GM19438 (cell line): ENCODE measurements around the gene BUB3.

Experiments used
- ATAC-seq: cut with Tn5 transposase; IDR thresholded peaks from one replicate; pipeline ENCODE4 v1.9.1; 2021; ENCODE audit warnings: low read depth; ENCODE audit not compliant: unreplicated experiment

Gene BUB3

GRCh38 chr10:123154092-123154710 is at the start of gene BUB3:
BUB3 (plus strand) TSS chr10:123154402; CDS start chr10:123154918, 516 bp downstream.
- ATAC-seq, result peak; percentile 88

DNA sequence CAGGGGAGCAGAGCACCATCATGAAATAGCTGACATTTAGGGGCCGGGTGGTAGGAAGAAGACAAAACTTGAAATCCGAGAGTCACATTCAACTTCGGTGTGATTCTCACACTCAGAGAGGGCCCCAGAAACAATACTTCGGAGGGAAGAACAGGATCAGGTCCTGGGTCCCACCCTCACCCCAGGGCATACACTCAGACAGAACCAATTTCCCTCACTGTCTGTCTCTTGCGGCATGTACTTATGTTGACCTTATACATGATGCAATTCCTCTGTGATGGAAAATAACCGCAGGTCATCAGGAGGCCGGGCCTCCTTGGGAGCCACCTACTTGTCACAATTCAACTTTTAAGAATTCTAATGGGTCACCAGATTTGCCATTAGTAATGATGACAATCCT is 44.7 kb upstream of the BUB3 start:
- ATAC-seq, result no peak

DNA sequence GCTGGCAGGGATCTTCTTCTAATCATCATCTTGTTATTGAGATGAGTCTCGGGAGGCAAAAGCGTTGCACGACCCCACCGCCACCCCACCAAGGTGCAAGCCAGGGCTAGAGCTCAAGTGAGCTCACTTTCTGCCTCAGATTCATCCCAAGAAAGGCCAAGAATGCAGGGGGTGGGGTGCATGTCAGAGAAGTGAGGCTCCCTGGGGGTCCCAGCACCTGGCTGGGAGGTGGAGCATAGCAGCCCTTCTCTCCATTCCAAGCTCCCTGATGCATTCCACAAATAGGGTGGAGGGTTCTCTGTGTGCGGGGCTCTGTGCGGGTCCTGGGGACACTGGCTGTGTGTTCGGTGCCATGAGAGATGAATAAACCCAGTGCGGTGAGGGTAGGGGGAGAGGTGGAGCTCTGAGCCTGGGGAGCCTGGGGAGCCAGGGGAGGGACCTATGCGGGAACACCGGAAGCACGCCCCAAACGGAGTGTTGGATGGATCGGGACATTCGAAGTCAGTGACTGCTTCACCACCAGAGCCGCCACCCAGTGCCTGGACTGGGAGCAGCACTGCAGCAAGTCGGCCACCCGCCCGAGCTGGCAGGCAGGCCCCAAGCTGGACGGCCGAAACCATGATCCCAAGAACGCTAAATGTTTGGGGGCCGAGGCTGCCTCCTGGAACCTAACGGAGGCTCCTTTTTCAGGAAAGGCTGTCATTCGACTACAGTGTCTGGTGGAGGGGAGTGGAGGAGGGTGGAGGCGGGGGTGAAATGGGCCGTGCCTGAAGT is 36.4 kb upstream of the BUB3 start:
- no peak for ATAC-seq

- ATAC-seq, result no peak
Measured at GRCh38 chr10:123119081-123119480, 35.1 kb upstream of the BUB3 start.

- no peak for ATAC-seq
Measured at GRCh38 chr10:123126246-123126645, 28.0 kb upstream of the BUB3 start.

GRCh38 chr10:123129618-123130271 is 24.5 kb upstream of the BUB3 start:
- ATAC-seq, result no peak

DNA sequence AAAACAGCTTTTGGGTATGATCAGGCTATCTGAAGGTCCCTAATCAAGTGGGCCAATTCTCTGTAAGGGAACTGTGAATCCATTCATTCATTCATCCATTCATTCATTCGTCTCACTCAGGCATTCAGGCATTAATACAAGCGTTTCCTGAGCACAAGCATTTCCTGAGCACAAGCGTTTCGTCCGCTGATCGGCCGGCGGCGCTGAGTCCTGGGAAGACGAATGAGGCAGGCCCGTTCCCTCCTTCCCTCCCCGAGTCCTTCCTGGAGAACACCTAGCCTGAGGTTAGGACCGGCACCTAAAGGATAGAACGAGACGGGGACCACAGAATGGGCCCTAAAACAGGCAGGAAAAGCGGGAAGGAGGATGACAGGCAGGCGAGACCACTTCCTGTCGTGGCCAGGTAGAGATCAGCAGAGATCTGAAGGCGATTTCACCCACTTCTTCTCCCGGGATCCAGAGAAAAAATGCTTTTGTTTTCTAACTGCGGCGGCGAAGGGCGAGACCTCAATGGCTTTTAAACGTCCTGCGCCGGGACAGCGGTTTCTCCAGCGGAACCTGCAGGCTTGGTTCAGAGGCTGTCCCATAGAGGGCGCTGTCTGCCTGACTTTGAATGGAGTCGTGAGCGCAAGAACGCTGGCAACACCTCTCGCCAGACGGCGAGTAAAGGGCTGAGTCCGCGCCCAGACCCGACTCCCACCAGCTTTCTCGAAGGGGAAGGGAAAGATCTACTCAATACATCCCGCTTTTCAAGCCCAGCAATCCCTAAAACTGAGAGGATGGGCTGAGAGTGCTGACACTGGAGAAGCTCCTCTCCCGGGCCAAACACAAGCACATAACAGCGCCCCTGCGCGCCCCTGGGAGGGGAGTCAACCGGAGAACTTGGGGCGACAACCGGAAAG is 21.4 kb upstream of the BUB3 start:
- ATAC-seq, result peak; percentile 62

- no peak for ATAC-seq
Measured at GRCh38 chr10:123133541-123134342, 20.5 kb upstream of the BUB3 start.

DNA sequence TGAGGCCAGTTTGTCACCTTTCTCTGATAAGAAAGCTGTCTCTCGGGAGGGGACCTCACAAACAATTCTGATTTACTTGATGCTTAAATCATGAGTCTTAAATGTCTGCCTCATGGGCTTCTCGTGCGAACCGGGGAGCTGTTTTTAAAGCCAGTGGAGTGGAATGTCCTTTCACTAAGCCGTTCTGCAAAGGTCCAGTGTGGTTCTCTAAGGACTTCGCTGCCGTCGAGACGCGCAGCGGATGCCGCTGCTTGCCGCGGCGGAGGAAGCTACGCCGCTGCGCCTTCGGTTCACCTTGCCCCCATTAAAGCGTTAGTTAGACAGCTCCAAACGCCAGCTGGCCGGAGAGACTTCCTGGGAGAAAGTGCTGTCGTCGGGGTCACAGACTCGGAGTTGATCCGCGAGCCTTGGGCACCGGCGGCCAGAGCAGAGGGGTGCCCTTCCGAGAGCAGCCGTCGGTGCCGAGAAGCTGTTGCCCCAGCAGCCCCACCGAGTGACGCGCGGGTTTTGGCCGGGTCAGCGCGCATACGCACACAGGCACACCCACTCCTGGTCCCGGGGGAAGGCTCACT is 19.8 kb upstream of the BUB3 start:
- no peak for ATAC-seq

DNA sequence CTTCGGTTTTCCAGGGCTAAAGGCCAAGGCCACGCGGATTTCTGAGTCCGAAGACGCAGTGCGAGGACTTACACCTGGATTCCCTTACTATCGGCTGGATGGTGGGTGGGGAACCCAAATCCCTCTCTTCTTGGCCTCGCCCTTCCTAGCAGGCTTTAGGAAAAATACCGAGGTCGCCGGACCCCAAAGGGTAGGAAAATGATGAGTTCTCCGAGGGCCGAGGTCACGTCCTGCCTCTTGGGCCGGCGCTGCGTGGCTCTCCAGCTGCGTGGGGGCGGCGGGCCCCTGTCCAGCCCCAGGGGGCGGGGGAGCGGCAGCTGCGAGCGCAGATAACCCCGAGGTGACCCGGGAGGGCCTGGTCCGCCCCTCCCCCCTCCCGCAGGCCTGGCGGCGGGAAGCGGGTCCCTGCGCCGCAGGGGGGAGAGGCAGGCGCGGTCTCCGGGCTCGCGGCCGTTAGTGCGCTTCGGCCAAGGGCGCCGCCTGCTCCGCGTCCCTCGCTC is 19.2 kb upstream of the BUB3 start:
- ATAC-seq, result no peak

- ATAC-seq, result peak; percentile 41
Measured at GRCh38 chr10:123135415-123136141, 18.6 kb upstream of the BUB3 start, which contains the start of gene HMX3. HMX3 (plus strand) TSS chr10:123135970; CDS start chr10:123136051, 81 bp downstream.

DNA sequence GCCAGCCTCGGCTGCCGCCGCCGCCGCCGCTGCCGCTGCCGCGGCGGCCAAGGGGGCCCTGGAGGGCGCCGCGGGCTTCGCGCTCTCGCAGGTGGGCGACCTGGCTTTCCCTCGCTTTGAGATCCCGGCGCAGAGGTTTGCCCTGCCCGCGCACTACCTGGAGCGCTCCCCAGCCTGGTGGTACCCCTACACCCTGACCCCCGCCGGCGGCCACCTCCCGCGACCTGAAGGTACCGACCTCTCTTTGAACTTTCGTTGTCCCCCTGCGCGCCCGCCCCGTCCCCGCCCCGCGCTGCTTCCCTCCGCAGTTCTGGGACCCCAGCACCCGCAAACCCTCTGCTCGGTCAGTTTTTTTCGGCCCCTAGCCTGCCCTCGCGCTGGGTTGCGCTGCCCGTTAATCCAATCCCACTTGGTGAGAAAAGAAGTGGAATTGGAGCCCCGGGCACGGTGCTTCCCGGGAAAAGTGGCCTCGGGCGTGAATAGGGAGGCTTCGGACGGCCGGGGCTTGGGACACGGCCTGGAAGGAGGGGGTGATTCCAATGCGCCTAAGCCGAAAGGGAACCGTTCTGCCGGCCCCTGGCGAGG is 17.9 kb upstream of the BUB3 start:
- no peak for ATAC-seq

GRCh38 chr10:123136806-123137642 is 17.2 kb upstream of the BUB3 start:
- ATAC-seq, result no peak

DNA sequence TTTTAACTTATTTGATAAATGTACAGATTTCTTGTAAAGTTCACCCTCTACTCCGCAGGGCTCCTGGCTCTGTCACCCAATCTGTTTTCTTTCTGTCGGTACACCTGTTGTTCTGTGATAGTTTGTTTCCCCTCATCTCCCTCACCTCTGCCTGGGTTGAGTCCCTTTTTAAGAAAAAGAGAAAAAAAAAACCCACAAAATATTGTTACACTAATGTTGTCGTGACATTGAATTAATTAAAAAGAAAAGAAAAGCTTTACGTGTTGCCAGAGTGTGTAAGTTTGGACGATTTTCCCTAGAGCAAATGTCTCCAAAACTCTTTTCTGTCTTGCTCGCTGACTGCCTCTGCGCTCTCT is 15.1 kb upstream of the BUB3 start:
- ATAC-seq, result no peak

DNA sequence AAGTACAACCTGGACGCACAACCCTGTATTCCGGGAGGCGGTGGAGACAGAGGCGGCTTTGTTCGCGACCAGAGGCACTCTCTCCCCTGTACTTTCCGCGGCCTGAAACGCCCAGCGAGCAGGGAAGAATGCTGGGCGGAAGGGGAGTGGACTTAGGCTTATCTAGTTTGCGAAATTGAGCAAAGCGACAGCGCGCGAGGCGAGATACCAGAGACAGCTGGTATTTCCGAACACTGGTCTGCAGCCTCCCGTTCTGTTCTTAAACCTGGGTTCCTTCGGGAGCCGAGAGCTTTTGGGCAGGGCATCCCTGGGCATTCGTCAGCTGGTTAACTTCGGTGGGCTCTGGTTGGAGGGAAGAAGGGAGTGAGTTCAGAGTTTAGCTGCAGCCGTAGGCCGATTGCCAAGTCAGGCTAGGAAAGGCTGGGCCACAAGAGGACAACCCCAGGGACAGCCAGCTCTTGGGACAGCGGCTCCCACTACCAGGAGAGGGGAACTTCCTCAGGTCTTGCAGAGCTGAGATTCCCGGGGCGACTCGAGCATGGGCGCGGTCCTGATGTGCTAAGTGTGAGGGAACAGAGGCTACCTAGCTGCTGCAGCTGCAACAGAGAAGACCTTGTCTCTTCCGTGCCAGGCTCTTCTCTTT is 14.6 kb upstream of the BUB3 start:
- no peak for ATAC-seq

DNA sequence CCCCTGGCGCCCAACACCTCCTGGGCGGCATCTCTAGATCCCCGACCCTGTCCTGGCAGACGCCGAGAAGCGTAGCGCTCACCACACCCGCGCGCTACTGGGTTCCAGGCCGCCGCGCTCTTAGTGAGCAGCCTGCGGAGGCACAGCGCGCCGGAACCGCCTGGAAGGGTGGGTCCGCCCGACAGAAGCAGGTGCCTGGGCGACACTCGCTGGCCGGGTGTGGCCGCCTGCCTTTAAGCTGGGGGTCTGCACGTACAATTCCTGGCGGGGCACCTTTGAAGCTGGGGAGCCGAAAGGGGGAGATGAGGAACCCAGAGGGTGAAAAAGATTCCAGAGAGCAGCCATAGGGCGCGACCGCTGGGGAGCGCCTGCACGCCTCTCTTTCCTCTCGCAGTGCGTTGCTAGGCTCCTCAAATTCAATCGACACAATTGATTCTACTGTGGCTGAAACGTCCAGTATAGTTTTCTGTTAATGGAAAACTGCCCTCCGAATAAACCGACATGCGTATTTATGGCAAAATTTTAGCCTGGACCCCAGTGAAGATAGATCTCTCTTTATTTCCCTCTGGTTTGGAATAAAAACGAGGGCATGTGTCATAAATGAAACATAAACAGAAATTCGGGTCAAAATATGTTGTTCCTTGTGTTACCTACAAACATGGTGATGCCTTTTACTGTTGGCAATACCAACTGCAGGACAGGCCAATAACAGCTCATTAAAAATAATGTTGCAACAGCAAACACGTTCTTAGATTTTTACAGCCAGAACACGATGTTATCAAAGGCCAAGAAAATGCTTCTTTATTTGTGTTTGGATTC is 13.8 kb upstream of the BUB3 start:
- no peak for ATAC-seq
